ENCODE data around the gene ZBTB16.

DNA sequence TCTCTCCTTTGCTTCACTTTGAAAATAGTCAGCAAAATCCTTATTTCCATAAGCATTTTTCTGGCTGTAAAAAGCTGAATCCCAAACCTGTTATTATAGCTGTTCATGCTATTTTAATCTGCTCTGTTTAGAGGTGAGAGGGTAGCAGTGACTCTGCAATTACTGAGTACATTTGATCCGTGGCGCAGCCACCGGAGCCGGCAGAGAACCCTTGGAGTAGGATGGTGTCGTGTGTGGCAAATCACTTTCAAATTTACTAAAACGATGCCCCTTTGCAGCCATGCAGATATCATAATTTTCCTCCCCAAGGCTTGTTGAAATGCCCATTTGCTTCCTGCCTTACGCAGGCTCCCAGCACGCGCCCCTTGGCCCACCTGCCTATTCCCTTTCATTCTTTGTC is 69.6 kb downstream of the ZBTB16 start:
- TF ChIP-seq JUN (IDR thresholded peaks at IDR 0.05; ENCODE audit: borderline replicate concordance, insufficient read depth, insufficient read length, low read depth) (no peak), POLR2AphosphoS5 (IDR thresholded peaks at IDR 0.05; ENCODE audit: insufficient read depth, low read depth, low read length) (no peak), POLR2A (IDR thresholded peaks at IDR 0.05; ENCODE audit: low read depth, low read length) (no peak)
- TF ChIP-seq, protein P1, sequence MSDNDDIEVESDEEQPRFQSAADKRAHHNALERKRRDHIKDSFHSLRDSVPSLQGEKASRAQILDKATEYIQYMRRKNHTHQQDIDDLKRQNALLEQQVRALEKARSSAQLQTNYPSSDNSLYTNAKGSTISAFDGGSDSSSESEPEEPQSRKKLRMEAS (IDR thresholded peaks at IDR 0.05; ENCODE audit: insufficient read depth, insufficient read length), result no peak
- TF ChIP-seq, protein P2, sequence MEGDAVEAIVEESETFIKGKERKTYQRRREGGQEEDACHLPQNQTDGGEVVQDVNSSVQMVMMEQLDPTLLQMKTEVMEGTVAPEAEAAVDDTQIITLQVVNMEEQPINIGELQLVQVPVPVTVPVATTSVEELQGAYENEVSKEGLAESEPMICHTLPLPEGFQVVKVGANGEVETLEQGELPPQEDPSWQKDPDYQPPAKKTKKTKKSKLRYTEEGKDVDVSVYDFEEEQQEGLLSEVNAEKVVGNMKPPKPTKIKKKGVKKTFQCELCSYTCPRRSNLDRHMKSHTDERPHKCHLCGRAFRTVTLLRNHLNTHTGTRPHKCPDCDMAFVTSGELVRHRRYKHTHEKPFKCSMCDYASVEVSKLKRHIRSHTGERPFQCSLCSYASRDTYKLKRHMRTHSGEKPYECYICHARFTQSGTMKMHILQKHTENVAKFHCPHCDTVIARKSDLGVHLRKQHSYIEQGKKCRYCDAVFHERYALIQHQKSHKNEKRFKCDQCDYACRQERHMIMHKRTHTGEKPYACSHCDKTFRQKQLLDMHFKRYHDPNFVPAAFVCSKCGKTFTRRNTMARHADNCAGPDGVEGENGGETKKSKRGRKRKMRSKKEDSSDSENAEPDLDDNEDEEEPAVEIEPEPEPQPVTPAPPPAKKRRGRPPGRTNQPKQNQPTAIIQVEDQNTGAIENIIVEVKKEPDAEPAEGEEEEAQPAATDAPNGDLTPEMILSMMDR (IDR thresholded peaks at IDR 0.05; ENCODE audit: extremely low read depth in 1 of 2, insufficient read depth in 1 of 2, low read depth in 1 of 2, low read length in 2 of 2), result no peak

All from endothelial cell of umbilical vein (primary cell).